CD14-positive monocyte (primary cell): Measurements from ENCODE around the gene ARV1. TPM values are rescaled to one million over a fixed set of nuclear protein-coding genes. Genes with fewer than 3 reads are reported as not detected.

Experiments used
- DNase-seq, 3 donors: peaks; one replicate each; pipeline ENCODE4 v3.0.0-alpha.2; 2011 to 2022
- H2AFZ ChIP-seq: 2 replicates; pipeline ENCODE4 v1.6.0; 2012; ENCODE audit warnings: mild to moderate bottlenecking, low read depth, low read length, inconsistent platforms; ENCODE audit not compliant: insufficient read depth, poor library complexity, severe bottlenecking
- H3K27ac ChIP-seq, 2 donors: 1 replicate in 1 of 2; 2 replicates in 1 of 2; pipeline ENCODE4 v1.5.1; 2012 to 2013; ENCODE audit warnings: low read length in 2 of 2, control low read depth in 1 of 2, inconsistent platforms in 1 of 2, low read depth in 1 of 2, mild to moderate bottlenecking in 1 of 2
- H3K27me3 ChIP-seq, 2 donors: one replicate each; pipeline versions ENCODE4 v1.6.0 to v1.6.1; 2011 to 2013; ENCODE audit warnings: low read length in 2 of 2; ENCODE audit not compliant: control insufficient read depth in 2 of 2, insufficient read depth in 2 of 2
- H3K36me3 ChIP-seq, 2 donors: replicated peaks in 1 of 2; 1 replicate in 1 of 2; 2 replicates in 1 of 2; pipeline versions ENCODE4 v1.5.1 to v1.6.1; 2012 to 2013; ENCODE audit warnings: low read length in 2 of 2, control low read depth in 1 of 2, inconsistent platforms in 1 of 2, mild to moderate bottlenecking in 1 of 2; ENCODE audit not compliant: insufficient read depth in 2 of 2, control insufficient read depth in 1 of 2
- H3K4me1 ChIP-seq, 2 donors: 1 replicate in 1 of 2; 2 replicates in 1 of 2; pipeline versions ENCODE4 v1.5.1 to v1.6.1; 2012 to 2013; ENCODE audit warnings: low read length in 2 of 2, control low read depth in 1 of 2, inconsistent platforms in 1 of 2, mild to moderate bottlenecking in 1 of 2, moderate library complexity in 1 of 2; ENCODE audit not compliant: insufficient read depth in 2 of 2, control insufficient read depth in 1 of 2
- H3K4me2 ChIP-seq: replicated peaks from 2 replicates; pipeline ENCODE3; 2012; ENCODE audit warnings: low read length, moderate library complexity, mild to moderate bottlenecking; ENCODE audit not compliant: poor library complexity, severe bottlenecking; ENCODE audit errors: extremely low read depth
- H3K4me3 ChIP-seq, 3 experiments: fragments of 200-600 bp in 1 of 3; sonication (generic) in 1 of 3; replicated peaks in 1 of 3; 1 replicate in 2 of 3; 2 replicates in 1 of 3; pipeline ENCODE4 v1.5.1; 2011 to 2013; ENCODE audit warnings: low read length in 3 of 3, mild to moderate bottlenecking in 3 of 3, control low read depth in 2 of 3, low read depth in 2 of 3, inconsistent platforms in 1 of 3, moderate library complexity in 1 of 3
- H3K79me2 ChIP-seq: 2 replicates; pipeline ENCODE4 v1.6.0; 2012; ENCODE audit warnings: mild to moderate bottlenecking, control low read depth, inconsistent platforms, low read length, moderate library complexity; ENCODE audit not compliant: insufficient read depth
- H3K9ac ChIP-seq: 2 replicates; pipeline ENCODE4 v1.6.0; 2017; ENCODE audit warnings: low read length, mild to moderate bottlenecking; ENCODE audit not compliant: insufficient read depth, poor library complexity, severe bottlenecking
- H3K9me3 ChIP-seq, 2 donors: replicated peaks in 1 of 2; 1 replicate in 1 of 2; 2 replicates in 1 of 2; pipeline versions ENCODE4 v1.5.1 to v1.6.1; 2012 to 2013; ENCODE audit warnings: low read length in 2 of 2, control low read depth in 1 of 2; ENCODE audit not compliant: control insufficient read depth in 1 of 2, insufficient read depth in 1 of 2
- H4K20me1 ChIP-seq: 2 replicates; pipeline ENCODE4 v1.6.0; 2012; ENCODE audit warnings: mild to moderate bottlenecking, low read length, control low read depth, moderate library complexity; ENCODE audit not compliant: insufficient read depth
- H3K27ac Mint-ChIP-seq, 7 donors: one replicate each; pipeline ENCODE4 v1.8.0; 2020; ENCODE audit warnings: mild to moderate bottlenecking in 7 of 7, mixed read lengths in 7 of 7, moderate library complexity in 6 of 7, inconsistent platforms in 2 of 7
- H3K27me3 Mint-ChIP-seq, 3 donors: one replicate each; pipeline ENCODE4 v1.8.0; 2021 to 2022; ENCODE audit warnings: low read depth in 3 of 3, mild to moderate bottlenecking in 3 of 3, mixed read lengths in 3 of 3, moderate library complexity in 3 of 3, inconsistent platforms in 1 of 3
- H3K36me3 Mint-ChIP-seq, 2 donors: one replicate each; pipeline ENCODE4 v1.8.0; 2020; ENCODE audit warnings: mixed read lengths in 2 of 2, inconsistent platforms in 1 of 2, mild to moderate bottlenecking in 1 of 2
- H3K4me1 Mint-ChIP-seq: one replicate; pipeline ENCODE4 v1.8.0; 2020; ENCODE audit warnings: mild to moderate bottlenecking, mixed read lengths
- H3K4me3 Mint-ChIP-seq, 2 donors: one replicate each; pipeline ENCODE4 v1.8.0; 2020; ENCODE audit warnings: mild to moderate bottlenecking in 2 of 2, mixed read lengths in 2 of 2, moderate library complexity in 1 of 2
- H3K9me3 Mint-ChIP-seq, 7 donors: one replicate each; pipeline ENCODE4 v1.8.0; 2020 to 2022; ENCODE audit warnings: mixed read lengths in 7 of 7, mild to moderate bottlenecking in 6 of 7, moderate library complexity in 6 of 7, inconsistent platforms in 2 of 7
- CTCF ChIP-seq: fragments of 200-600 bp; IDR thresholded peaks from one replicate; pipeline ENCODE4 v1.8.0; 2022; ENCODE audit warnings: antibody characterized with exemption, mild to moderate bottlenecking
- WGBS: methylation state at CpG from one replicate; pipeline ENCODE4 v1.1.5; 2013; ENCODE audit warnings: missing lambda C conversion rate; ENCODE audit not compliant: insufficient coverage; 5-methylcytosine and 5-hydroxymethylcytosine counted together
- intact Hi-C, 2 donors: fragments of 100-400 bp; cut with micrococcal nuclease; formaldehyde crosslinking; loops; one replicate each; pipeline versions ENCODE4 v1.15.0 to v1.15.1; 2023
- polyA plus RNA-seq, 3 donors: library from polyadenylated mRNA; depleted of rRNA in 1 of 3; unstranded in 2 of 3; stranded (reverse) in 1 of 3; fragments of 300-500 nt in 2 of 3; fragments of >200 nt in 1 of 3; fragmentation: Illumina TruSeq in 2 of 3; gene quantifications; 1 replicate in 2 of 3; 2 replicates in 1 of 3; pipeline ENCODE4 v1.2.3, GENCODE V29; 2012 to 2021

The ARV1 gene
- polyA plus RNA-seq, 3 donors, result 7.7 to 19.2 (median 15.0) TPM

- H3K36me3 Mint-ChIP-seq, result peaks cover 17 to 36% of the 10 kb centered on the region in 2 donors
- H3K4me2 ChIP-seq, result no peak overlapping the region
- H3K4me1 ChIP-seq, result no peaks in the 10 kb centered on the region
- H3K9ac ChIP-seq, result no peak overlapping the region
- no peak overlapping the region for H3K4me3 Mint-ChIP-seq
- H3K9me3 Mint-ChIP-seq, result no peaks in the 10 kb centered on the region
- H3K27me3 ChIP-seq, result no peaks in the 10 kb centered on the region
- no peak for DNase-seq
- intact Hi-C loops, result no loop called here
- H3K36me3 ChIP-seq, result peaks cover 13 to 53% of the 10 kb centered on the region in 2 donors
- H3K79me2 ChIP-seq, result peaks cover 23% of the 10 kb centered on the region
- H3K27ac ChIP-seq, result no peak overlapping the region
- peaks cover 11% of the 10 kb centered on the region for H4K20me1 ChIP-seq
- no peaks in the 10 kb centered on the region for H3K9me3 ChIP-seq
- WGBS, result 100% methylated on average over 2 of the region's 6 CpGs
- H3K4me1 Mint-ChIP-seq, result no peaks in the 10 kb centered on the region
- H3K27ac Mint-ChIP-seq, result no peak overlapping the region
- no peak for TF ChIP-seq CTCF
- H2AFZ ChIP-seq, result no peak overlapping the region
- no peak overlapping the region for H3K4me3 ChIP-seq
- H3K27me3 Mint-ChIP-seq, result no peaks in the 10 kb centered on the region
These were observed 6.8 kb downstream of the ARV1 start for GRCh38 chr1:230985711-230986110.

GRCh38 chr1:230986976-230987375 lies 8.1 kb downstream of the ARV1 start:
- Histone ChIP-seq H3K27me3 (no peaks in the 10 kb centered on the region), H3K4me3 (no peak overlapping the region), H3K4me2 (no peak overlapping the region), H3K4me1 (no peaks in the 10 kb centered on the region), H2AFZ (no peak overlapping the region), H3K79me2 (peaks cover 16% of the 10 kb centered on the region), H3K36me3 (peaks cover 23 to 60% of the 10 kb centered on the region in 2 donors), H3K9me3 (no peaks in the 10 kb centered on the region), H3K27ac (peak overlapping the region in 1 of 2 donors; percentile 2), H3K9ac (no peak overlapping the region), H4K20me1 (peaks cover 7% of the 10 kb centered on the region)
- H3K4me3 Mint-ChIP-seq, result no peak overlapping the region
- H3K36me3 Mint-ChIP-seq, result peaks cover 27 to 49% of the 10 kb centered on the region in 2 donors
- no peaks in the 10 kb centered on the region for H3K27me3 Mint-ChIP-seq
- H3K27ac Mint-ChIP-seq, result no peak overlapping the region
- no peak for TF ChIP-seq CTCF
- WGBS, result 91% methylated on average over 4 of the region's 7 CpGs
- intact Hi-C loops, result no loop called here
- no peak for DNase-seq
- H3K4me1 Mint-ChIP-seq, result no peaks in the 10 kb centered on the region
- H3K9me3 Mint-ChIP-seq, result no peaks in the 10 kb centered on the region
